Suprapubic skin (tissue), 4 donors: ENCODE measurements around the gene SERPINB6. TPM values are rescaled to one million over a fixed set of nuclear protein-coding genes. Genes with fewer than 3 reads are reported as not detected.

Experiments
- DNase-seq, 2 donors: peaks; one replicate each; pipeline ENCODE4 v3.0.0-alpha.2; 2019; ENCODE audit warnings: low spot score in 2 of 2
- H3K27ac ChIP-seq: fragments of 200-600 bp; sonication (generic); one replicate; pipeline ENCODE4 v1.5.1; 2019
- H3K27me3 ChIP-seq: fragments of 200-600 bp; sonication (generic); one replicate; pipeline ENCODE4 v1.5.1; 2019
- H3K36me3 ChIP-seq: fragments of 200-600 bp; sonication (generic); one replicate; pipeline ENCODE4 v1.5.1; 2019
- H3K4me1 ChIP-seq: fragments of 200-600 bp; sonication (generic); one replicate; pipeline ENCODE4 v1.5.1; 2019
- H3K4me3 ChIP-seq: fragments of 200-600 bp; sonication (generic); one replicate; pipeline ENCODE4 v1.5.1; 2019; ENCODE audit warnings: mild to moderate bottlenecking
- H3K9me3 ChIP-seq: fragments of 200-600 bp; sonication (generic); one replicate; pipeline ENCODE4 v1.5.1; 2019
- CTCF ChIP-seq, 2 donors: fragments of 200-600 bp in 1 of 2; fragments of 450-650 bp in 1 of 2; sonication (generic) in 1 of 2; IDR thresholded peaks; one replicate each; pipeline ENCODE4 v1.5.1; 2016 to 2019; ENCODE audit warnings: antibody characterized with exemption in 2 of 2, mild to moderate bottlenecking in 1 of 2, moderate library complexity in 1 of 2
- EP300 ChIP-seq: sonication (generic); formaldehyde crosslinking; IDR thresholded peaks from one replicate; pipeline ENCODE4 v1.6.1; 2017; ENCODE audit warnings: antibody characterized with exemption
- POLR2A ChIP-seq, 2 donors: fragments of 450-650 bp; IDR thresholded peaks; one replicate each; pipeline ENCODE4 v1.6.1; 2017; ENCODE audit warnings: antibody characterized with exemption in 2 of 2, mild to moderate bottlenecking in 2 of 2, moderate library complexity in 2 of 2
- POLR2AphosphoS5 ChIP-seq, 3 donors: sonication (generic); formaldehyde crosslinking; IDR thresholded peaks; one replicate each; pipeline ENCODE4 v1.6.1; 2017; ENCODE audit warnings: antibody characterized with exemption in 3 of 3
- WGBS: methylation state at CpG from one replicate; pipeline ENCODE4 v1.1.5; 2018; 5-methylcytosine and 5-hydroxymethylcytosine counted together
- total RNA-seq, 4 donors: library from RNA; depleted of rRNA; stranded (reverse); fragments of >200 nt; gene quantifications; one replicate each; pipeline ENCODE4 v1.1.0, GENCODE V29; 2016

The SERPINB6 gene
- total RNA-seq, 4 donors from 2014 or later = 26.8 to 53.4 (median 36.8) TPM

- no peaks in the 10 kb centered on the region for H3K27me3 ChIP-seq
- peaks cover 21% of the 10 kb centered on the region for H3K4me1 ChIP-seq
- peak overlapping the region; percentile 21 for H3K4me3 ChIP-seq
- peak; percentile 82 to 87 for DNase-seq
- TF ChIP-seq POLR2A (IDR thresholded peaks at IDR 0.05) = no peak
- TF ChIP-seq CTCF (IDR thresholded peaks at IDR 0.05) = peak; percentile 95 to 97
- no peak for TF ChIP-seq EP300
- peak in 2 of 3 donors; percentile 63 to 76 for TF ChIP-seq POLR2AphosphoS5 (IDR thresholded peaks at IDR 0.05)
- H3K9me3 ChIP-seq = no peaks in the 10 kb centered on the region
- H3K27ac ChIP-seq = peak overlapping the region; percentile 35
- 8% methylated on average over 27 of the region's 27 CpGs for WGBS
- peaks cover 19% of the 10 kb centered on the region for H3K36me3 ChIP-seq
Observed at GRCh38 chr6:2952557-2953095, 18.7 kb downstream of the SERPINB6 start.

- peaks cover 24% of the 10 kb centered on the region for H3K36me3 ChIP-seq
- no peaks in the 10 kb centered on the region for H3K27me3 ChIP-seq
- TF ChIP-seq POLR2A (IDR thresholded peaks at IDR 0.05) (no peak), CTCF (IDR thresholded peaks at IDR 0.05) (no peak), POLR2AphosphoS5 (IDR thresholded peaks at IDR 0.05) (no peak), EP300 (no peak)
- peak in 1 of 2 donors; percentile 80 for DNase-seq
- no peak overlapping the region for H3K27ac ChIP-seq
- no peaks in the 10 kb centered on the region for H3K9me3 ChIP-seq
- H3K4me3 ChIP-seq = no peak overlapping the region
- 89% methylated on average over 8 of the region's 8 CpGs for WGBS
- H3K4me1 ChIP-seq = peaks cover 13% of the 10 kb centered on the region
Observed at GRCh38 chr6:2951728-2952127, 19.6 kb downstream of the SERPINB6 start.

- WGBS = 77% methylated on average over 12 of the region's 12 CpGs
- Histone ChIP-seq H3K36me3 (peaks cover 20% of the 10 kb centered on the region), H3K9me3 (no peaks in the 10 kb centered on the region), H3K4me1 (peaks cover 13% of the 10 kb centered on the region), H3K27ac (no peak overlapping the region), H3K4me3 (no peak overlapping the region), H3K27me3 (no peaks in the 10 kb centered on the region)
- TF ChIP-seq EP300 = no peak
- TF ChIP-seq POLR2A (IDR thresholded peaks at IDR 0.05) = no peak
- no peak for TF ChIP-seq POLR2AphosphoS5 (IDR thresholded peaks at IDR 0.05)
- TF ChIP-seq CTCF (IDR thresholded peaks at IDR 0.05) = no peak
- DNase-seq = peak in 1 of 2 donors; percentile 43
Observed at GRCh38 chr6:2950713-2951112, 20.7 kb downstream of the SERPINB6 start.

GRCh38 chr6:2949536-2950083 lies 21.8 kb downstream of the SERPINB6 start:
- Histone ChIP-seq H3K9me3 (no peaks in the 10 kb centered on the region), H3K27me3 (no peaks in the 10 kb centered on the region), H3K36me3 (peaks cover 18% of the 10 kb centered on the region), H3K4me1 (peaks cover 13% of the 10 kb centered on the region), H3K4me3 (no peak overlapping the region), H3K27ac (no peak overlapping the region)
- 91% methylated on average over 6 of the region's 6 CpGs for WGBS
- peak in 1 of 2 donors; percentile 28 for DNase-seq
- no peak for TF ChIP-seq CTCF (IDR thresholded peaks at IDR 0.05)
- no peak for TF ChIP-seq EP300
- TF ChIP-seq POLR2AphosphoS5 (IDR thresholded peaks at IDR 0.05) = no peak
- TF ChIP-seq POLR2A (IDR thresholded peaks at IDR 0.05) = no peak

GRCh38 chr6:2949121-2949520 lies 22.2 kb downstream of the SERPINB6 start:
- 97% methylated on average over 12 of the region's 12 CpGs for WGBS
- H3K36me3 ChIP-seq = peaks cover 18% of the 10 kb centered on the region
- H3K4me1 ChIP-seq = peaks cover 13% of the 10 kb centered on the region
- H3K9me3 ChIP-seq = no peaks in the 10 kb centered on the region
- H3K4me3 ChIP-seq = no peak overlapping the region
- no peak for TF ChIP-seq CTCF (IDR thresholded peaks at IDR 0.05)
- TF ChIP-seq POLR2AphosphoS5 (IDR thresholded peaks at IDR 0.05) = no peak
- TF ChIP-seq EP300 = no peak
- TF ChIP-seq POLR2A (IDR thresholded peaks at IDR 0.05) = no peak
- H3K27ac ChIP-seq = no peak overlapping the region
- H3K27me3 ChIP-seq = no peaks in the 10 kb centered on the region
- DNase-seq = peak in 1 of 2 donors; percentile 65
